SK-N-SH (cell line): ENCODE data around the gene ACOT7. TPM values are rescaled to one million over a fixed set of nuclear protein-coding genes. Genes with fewer than 3 reads are reported as not detected.
A peak's percentile ranks its signal among the peaks of the same experiment; 100 is the strongest.

Experiments
- CTCF ChIA-PET: fragments of 300-600, 350-600 bp; formaldehyde crosslinking; extraction: SDS; loops from one replicate; lab custom pipeline; 2021; lab: Yijun Ruan, JAX
- POLR2A ChIA-PET: fragments of 350-600 bp; sonication (Branson Sonifier 250); formaldehyde crosslinking; extraction: SDS; loops from one replicate; lab custom pipeline; 2020; ENCODE audit warnings: antibody characterized with exemption, inconsistent platforms; lab: Yijun Ruan, JAX
- DNase-seq: peaks from one replicate; pipeline ENCODE4 v3.0.0; 2012
- H2AFZ ChIP-seq: fragments of 200-600 bp; sonication (generic); 2 replicates; pipeline ENCODE4 v1.8.1; 2016; ENCODE audit warnings: antibody characterized with exemption, mild to moderate bottlenecking, low read depth
- H3F3A ChIP-seq: fragments of 200-600 bp; sonication (generic); replicated peaks from 2 replicates; pipeline ENCODE3; 2016; ENCODE audit warnings: antibody characterized with exemption, mild to moderate bottlenecking; ENCODE audit not compliant: insufficient read depth
- H3K27ac ChIP-seq, 2 experiments: fragments of 200-500 bp in 1 of 2; fragments of 200-600 bp in 1 of 2; sonication (Bioruptor generic) in 1 of 2; sonication (generic), shearing (Covaris generic) in 1 of 2; 2 replicates each; pipeline versions ENCODE4 v1.5.1 to v1.6.1; 2014 to 2016; ENCODE audit warnings: low read depth in 2 of 2, inconsistent platforms in 1 of 2, low read length in 1 of 2, mild to moderate bottlenecking in 1 of 2, mixed read lengths in 1 of 2
- H3K27me3 ChIP-seq: fragments of 200-600 bp; sonication (generic), shearing (Covaris generic); 2 replicates; pipeline ENCODE4 v1.6.1; 2016; ENCODE audit warnings: mixed run types; ENCODE audit not compliant: insufficient read depth
- H3K36me3 ChIP-seq, 2 experiments: fragments of 200-500 bp in 1 of 2; fragments of 200-600 bp in 1 of 2; sonication (Bioruptor generic) in 1 of 2; sonication (generic) in 1 of 2; replicated peaks in 1 of 2; 2 replicates each; pipeline versions ENCODE3 to v1.5.1; 2014 to 2016; ENCODE audit warnings: low read length in 1 of 2, mild to moderate bottlenecking in 1 of 2; ENCODE audit not compliant: insufficient read depth in 2 of 2, control insufficient read depth in 1 of 2
- H3K4me1 ChIP-seq, 2 experiments: fragments of 200-500 bp in 1 of 2; fragments of 200-600 bp in 1 of 2; sonication (Bioruptor generic) in 1 of 2; sonication (generic), shearing (Covaris generic) in 1 of 2; 2 replicates each; pipeline versions ENCODE4 v1.5.1 to v1.6.1; 2014 to 2016; ENCODE audit warnings: low read depth in 1 of 2, low read length in 1 of 2, mixed run types in 1 of 2; ENCODE audit not compliant: insufficient read depth in 2 of 2, control insufficient read depth in 1 of 2
- H3K4me2 ChIP-seq: fragments of 200-600 bp; sonication (generic), shearing (Covaris generic); 2 replicates; pipeline ENCODE4 v1.6.1; 2017; ENCODE audit warnings: mixed run types
- H3K4me3 ChIP-seq, 2 experiments: fragments of 200-500 bp in 1 of 2; fragments of 200-600 bp in 1 of 2; sonication (Bioruptor generic) in 1 of 2; sonication (generic), shearing (Covaris generic) in 1 of 2; 2 replicates each; pipeline versions ENCODE4 v1.5.1 to v1.8.1; 2014 to 2016; ENCODE audit warnings: low read depth in 2 of 2, inconsistent platforms in 1 of 2, low read length in 1 of 2, mild to moderate bottlenecking in 1 of 2, mixed read lengths in 1 of 2, moderate library complexity in 1 of 2
- H3K79me2 ChIP-seq: fragments of 200-600 bp; sonication (generic); 2 replicates; pipeline ENCODE4 v1.8.1; 2017; ENCODE audit warnings: mild to moderate bottlenecking; ENCODE audit not compliant: insufficient read depth
- H3K9ac ChIP-seq: fragments of 200-600 bp; sonication (generic); 2 replicates; pipeline ENCODE4 v1.6.1; 2017; ENCODE audit warnings: mixed run types
- H3K9me2 ChIP-seq: fragments of 200-600 bp; sonication (generic); 2 replicates; pipeline ENCODE4 v1.6.1; 2017; ENCODE audit warnings: mixed run types
- H3K9me3 ChIP-seq: fragments of 200-600 bp; sonication (generic); 2 replicates; pipeline ENCODE4 v1.6.1; 2017; ENCODE audit warnings: mixed run types, mild to moderate bottlenecking, moderate library complexity
- H4K20me1 ChIP-seq: fragments of 200-600 bp; sonication (generic); 2 replicates; pipeline ENCODE4 v1.6.1; 2017; ENCODE audit warnings: mild to moderate bottlenecking, mixed run types; ENCODE audit not compliant: insufficient read depth
- ELF1 ChIP-seq: IDR thresholded peaks from 2 replicates; pipeline ENCODE4 v1.4.0; 2012
- FOXJ3 ChIP-seq: sonication (generic); formaldehyde crosslinking; IDR thresholded peaks from 2 replicates; pipeline ENCODE4 v1.5.1; 2020; ENCODE audit warnings: mild to moderate bottlenecking, missing genetic modification reagents
- FOXM1 ChIP-seq: IDR thresholded peaks from 2 replicates; pipeline ENCODE4 v1.4.0; 2012; ENCODE audit warnings: low read depth, mild to moderate bottlenecking
- GABPA ChIP-seq: IDR thresholded peaks from 2 replicates; pipeline ENCODE4 v1.4.0; 2012; ENCODE audit warnings: low read depth, mild to moderate bottlenecking
- NRF1 ChIP-seq: IDR thresholded peaks from 2 replicates; pipeline ENCODE4 v1.6.1; 2012; ENCODE audit warnings: low read depth, mild to moderate bottlenecking, low read length
- RAD21 ChIP-seq: IDR thresholded peaks from 2 replicates; pipeline ENCODE4 v1.6.1; 2012; ENCODE audit warnings: mild to moderate bottlenecking, low read length
- RXRA ChIP-seq: IDR thresholded peaks from 2 replicates; pipeline ENCODE4 v1.4.0; 2012; ENCODE audit warnings: low read depth, mild to moderate bottlenecking, borderline replicate concordance
- SMC3 ChIP-seq: IDR thresholded peaks from 2 replicates; pipeline ENCODE4 v1.6.1; 2012; ENCODE audit warnings: low read depth, low read length, improper control_type of control experiment
- TAF1 ChIP-seq: IDR thresholded peaks from 2 replicates; pipeline ENCODE4 v1.6.1; 2012; ENCODE audit warnings: low read depth, mild to moderate bottlenecking, low read length, moderate library complexity, borderline replicate concordance
- TEAD4 ChIP-seq: IDR thresholded peaks from 2 replicates; pipeline ENCODE4 v1.4.0; 2012; ENCODE audit warnings: mild to moderate bottlenecking, borderline replicate concordance; ENCODE audit not compliant: insufficient read depth
- WGBS: methylation state at CpG from one replicate; pipeline ENCODE4 v1.1.6; 2017; ENCODE audit warnings: low lambda C conversion rate; 5-methylcytosine and 5-hydroxymethylcytosine counted together
- polyA plus RNA-seq, 3 experiments: library from polyadenylated mRNA; depleted of rRNA; stranded (reverse); fragments of >200 nt; gene quantifications; 2 replicates each; pipeline ENCODE4 v1.2.3, GENCODE V29; 2012
- TF ChIP-seq, protein P1 (sequence below): fragments of 200-600 bp; sonication (generic); IDR thresholded peaks from 2 replicates; pipeline ENCODE4 v1.6.1; 2017; ENCODE audit warnings: antibody characterized with exemption, mild to moderate bottlenecking, moderate library complexity
- TF ChIP-seq, protein P2 (sequence below): fragments of 150-350 bp; IDR thresholded peaks from 2 replicates; pipeline ENCODE4 v1.6.1; 2017; ENCODE audit warnings: antibody characterized with exemption, low read length, low read depth, borderline replicate concordance
- TF ChIP-seq, protein P3 (sequence below): IDR thresholded peaks from 2 replicates; pipeline ENCODE4; 2012

The ACOT7 gene
- polyA plus RNA-seq, 1 of the 3 experiments (the other 2 are of a cell fraction), result 289 TPM

DNA sequence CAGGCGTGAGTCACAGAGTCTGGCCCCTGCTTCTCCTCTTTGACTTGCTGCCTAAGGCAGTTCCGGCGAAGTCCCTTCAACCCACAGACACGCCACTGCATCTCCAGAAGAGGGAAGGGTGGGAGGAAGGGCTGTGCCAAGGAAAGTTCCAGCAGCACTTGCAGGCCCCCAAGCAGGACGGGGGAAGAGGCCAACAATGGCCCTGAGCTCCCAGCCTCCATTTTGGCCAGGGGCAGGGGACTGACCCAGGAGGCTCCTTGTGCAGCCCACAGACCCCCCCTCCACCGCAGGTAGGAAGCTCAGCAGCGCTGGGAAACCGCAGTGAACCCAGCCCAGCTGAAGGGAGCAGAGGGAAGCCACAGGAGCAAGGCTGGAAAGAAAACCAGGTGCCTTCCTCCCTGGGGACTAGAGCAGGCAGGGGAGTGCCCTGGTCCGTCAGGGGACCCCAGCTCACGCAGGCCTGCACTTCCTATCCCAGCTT is 35.4 kb downstream of the ACOT7 start:
- Histone ChIP-seq H3K4me2 (no peak overlapping the region), H2AFZ (no peak overlapping the region)

DNA sequence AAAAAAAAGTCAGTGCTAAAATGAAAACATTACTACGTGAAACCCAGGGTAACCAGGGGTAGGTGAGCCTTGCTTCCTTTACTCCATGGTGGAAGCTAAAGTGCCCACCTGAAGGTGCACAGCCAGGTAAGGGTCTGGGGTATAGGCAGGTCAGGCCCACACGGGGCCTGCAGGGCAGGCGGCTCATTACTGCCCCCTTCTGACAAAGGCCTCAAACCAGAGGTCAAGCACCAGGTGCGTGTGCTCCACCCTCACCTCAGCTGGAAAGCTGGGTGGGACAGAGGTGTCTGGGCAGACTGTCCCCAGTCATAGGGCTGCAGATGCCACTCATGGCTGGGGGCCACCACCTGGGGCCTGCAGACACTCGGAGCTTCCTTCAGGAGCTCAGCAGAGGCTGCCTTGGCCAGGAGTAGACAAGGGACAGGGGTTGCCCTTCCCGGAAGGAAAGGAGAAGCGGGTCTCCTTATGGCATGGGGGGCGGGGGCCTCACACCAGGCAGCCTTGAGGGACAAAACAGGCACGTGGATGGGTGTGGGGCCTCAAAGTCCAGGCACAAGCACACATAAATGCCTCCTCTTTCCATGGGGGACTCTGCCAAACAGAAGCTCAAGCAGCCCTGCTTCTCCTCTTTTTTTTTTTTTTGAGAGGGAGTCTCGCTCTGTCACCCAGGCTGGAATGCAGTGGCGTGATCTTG is 36.2 kb downstream of the ACOT7 start:
- Histone ChIP-seq H3F3A (peaks cover 4% of the 10 kb centered on the region), H3K79me2 (peaks cover 62% of the 10 kb centered on the region; the same call in 1 of the 2 replicates), H3K36me3 (no peaks in the 10 kb centered on the region), H4K20me1 (0 out of 2 replicates have a peak, but pooled peaks cover 16% of the 10 kb centered on the region), H3K9ac (no peak overlapping the region), H3K27ac (peak overlapping the region in 1 of 2 experiments; percentile 57; a peak in 1 of 4 replicates), H3K4me1 (peaks cover 10 to 75% of the 10 kb centered on the region in 2 experiments), H3K9me3 (no peaks in the 10 kb centered on the region), H3K4me3 (no peak overlapping the region; a peak in 1 of 4 replicates), H3K27me3 (no peaks in the 10 kb centered on the region), H3K4me2 (no peak overlapping the region), H2AFZ (no peak overlapping the region), H3K9me2 (no peaks in the 10 kb centered on the region)
- ChIA-PET CTCF (interaction anchor here (0.6 to 11.1 kb wide), 23 partner anchors 10 to 118 kb away, joined by 3 to 123 read pairs (median 5); no protein-coding TSS in a partner anchor), POLR2A (interaction anchor here (1.2 kb wide), 1 partner anchor 8 kb away, joined by 3 read pairs; no protein-coding TSS in a partner anchor)
- no peak for TF ChIP-seq FOXM1
- no peak for TF ChIP-seq RXRA
- TF ChIP-seq GABPA, result no peak
- TF ChIP-seq SMC3, result no peak
- TF ChIP-seq, protein P1, sequence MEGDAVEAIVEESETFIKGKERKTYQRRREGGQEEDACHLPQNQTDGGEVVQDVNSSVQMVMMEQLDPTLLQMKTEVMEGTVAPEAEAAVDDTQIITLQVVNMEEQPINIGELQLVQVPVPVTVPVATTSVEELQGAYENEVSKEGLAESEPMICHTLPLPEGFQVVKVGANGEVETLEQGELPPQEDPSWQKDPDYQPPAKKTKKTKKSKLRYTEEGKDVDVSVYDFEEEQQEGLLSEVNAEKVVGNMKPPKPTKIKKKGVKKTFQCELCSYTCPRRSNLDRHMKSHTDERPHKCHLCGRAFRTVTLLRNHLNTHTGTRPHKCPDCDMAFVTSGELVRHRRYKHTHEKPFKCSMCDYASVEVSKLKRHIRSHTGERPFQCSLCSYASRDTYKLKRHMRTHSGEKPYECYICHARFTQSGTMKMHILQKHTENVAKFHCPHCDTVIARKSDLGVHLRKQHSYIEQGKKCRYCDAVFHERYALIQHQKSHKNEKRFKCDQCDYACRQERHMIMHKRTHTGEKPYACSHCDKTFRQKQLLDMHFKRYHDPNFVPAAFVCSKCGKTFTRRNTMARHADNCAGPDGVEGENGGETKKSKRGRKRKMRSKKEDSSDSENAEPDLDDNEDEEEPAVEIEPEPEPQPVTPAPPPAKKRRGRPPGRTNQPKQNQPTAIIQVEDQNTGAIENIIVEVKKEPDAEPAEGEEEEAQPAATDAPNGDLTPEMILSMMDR, result peak; percentile 37
- TF ChIP-seq, protein P2, sequence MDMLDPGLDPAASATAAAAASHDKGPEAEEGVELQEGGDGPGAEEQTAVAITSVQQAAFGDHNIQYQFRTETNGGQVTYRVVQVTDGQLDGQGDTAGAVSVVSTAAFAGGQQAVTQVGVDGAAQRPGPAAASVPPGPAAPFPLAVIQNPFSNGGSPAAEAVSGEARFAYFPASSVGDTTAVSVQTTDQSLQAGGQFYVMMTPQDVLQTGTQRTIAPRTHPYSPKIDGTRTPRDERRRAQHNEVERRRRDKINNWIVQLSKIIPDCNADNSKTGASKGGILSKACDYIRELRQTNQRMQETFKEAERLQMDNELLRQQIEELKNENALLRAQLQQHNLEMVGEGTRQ, result no peak
- DNase-seq, result no peak
- WGBS, result 92% methylated on average over 5 of the region's 11 CpGs

More for the DNA sequence above, 35.4 kb downstream of the ACOT7 start:
- Histone ChIP-seq H3F3A (peaks cover 4% of the 10 kb centered on the region), H3K9ac (no peak overlapping the region), H3K9me2 (no peaks in the 10 kb centered on the region), H3K27ac (peak overlapping the region; percentile 69 to 79; a peak in 3 of 4 replicates), H3K4me3 (no peak overlapping the region), H3K9me3 (no peaks in the 10 kb centered on the region), H3K27me3 (no peaks in the 10 kb centered on the region), H4K20me1 (0 out of 2 replicates have a peak, but pooled peaks cover 18% of the 10 kb centered on the region), H3K4me1 (peaks cover 10 to 74% of the 10 kb centered on the region in 2 experiments), H3K79me2 (peaks cover 59% of the 10 kb centered on the region; the same call in 1 of the 2 replicates), H3K36me3 (no peaks in the 10 kb centered on the region)
- ChIA-PET CTCF (interaction anchor here (0.8 to 11.1 kb wide), 23 partner anchors 7 to 120 kb away, joined by 3 to 123 read pairs (median 5); partner anchors contain the start of gene ACOT7), POLR2A (interaction anchor here (1.2 kb wide), 2 partner anchors 8 to 9 kb away, joined by 3 read pairs; no protein-coding TSS in a partner anchor)
- 100% methylated on average over 1 of the region's 10 CpGs for WGBS
- DNase-seq, result no peak
- TF ChIP-seq SMC3 (no peak), TEAD4 (no peak), FOXM1 (no peak), RAD21 (no peak), ELF1 (no peak), NRF1 (no peak), TAF1 (no peak), FOXJ3 (CRISPR knock-in tag) (no peak)
- TF ChIP-seq, protein P3, sequence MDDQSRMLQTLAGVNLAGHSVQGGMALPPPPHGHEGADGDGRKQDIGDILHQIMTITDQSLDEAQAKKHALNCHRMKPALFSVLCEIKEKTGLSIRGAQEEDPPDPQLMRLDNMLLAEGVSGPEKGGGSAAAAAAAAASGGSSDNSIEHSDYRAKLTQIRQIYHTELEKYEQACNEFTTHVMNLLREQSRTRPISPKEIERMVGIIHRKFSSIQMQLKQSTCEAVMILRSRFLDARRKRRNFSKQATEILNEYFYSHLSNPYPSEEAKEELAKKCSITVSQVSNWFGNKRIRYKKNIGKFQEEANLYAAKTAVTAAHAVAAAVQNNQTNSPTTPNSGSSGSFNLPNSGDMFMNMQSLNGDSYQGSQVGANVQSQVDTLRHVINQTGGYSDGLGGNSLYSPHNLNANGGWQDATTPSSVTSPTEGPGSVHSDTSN, result no peak
